H7 (cell line): ENCODE results near the gene PRKN. TPM values are rescaled to one million over a fixed set of nuclear protein-coding genes. Genes with fewer than 3 reads are reported as not detected.
"Not testable (repeated sequence)": the region's sequence is repeated elsewhere in the genome, so short reads cannot be mapped to it uniquely, and the experiment has no call there.

Source experiments
- DNase-seq: peaks from one replicate; pipeline ENCODE4 v3.0.0; 2012
- H3K27me3 ChIP-seq: 2 replicates; pipeline ENCODE4 v1.6.0; 2011; ENCODE audit warnings: mild to moderate bottlenecking, low read length; ENCODE audit not compliant: control insufficient read depth, insufficient read depth
- H3K36me3 ChIP-seq: replicated peaks from 2 replicates; pipeline ENCODE4 v1.5.1; 2011; ENCODE audit warnings: low read length; ENCODE audit not compliant: control insufficient read depth, insufficient read depth
- H3K4me3 ChIP-seq: 2 replicates; pipeline ENCODE4 v1.5.1; 2011; ENCODE audit warnings: low read depth, mild to moderate bottlenecking, control low read depth, low read length, moderate library complexity; ENCODE audit not compliant: insufficient read depth
- total RNA-seq: library from RNA; depleted of rRNA; stranded (reverse); fragments of >200 nt; shearing (Covaris generic); gene quantifications from 2 replicates; pipeline ENCODE4 v1.2.3, GENCODE V29; 2014

Gene PRKN
- total RNA-seq, 1 experiment from 2014 or later: 0.90 TPM

GRCh38 chr6:161353208-161353613 is 1374.4 kb downstream of the PRKN start:
- peak; percentile 77 for DNase-seq
- Histone ChIP-seq H3K4me3 (no peak overlapping the region), H3K27me3 (no peaks in the 10 kb centered on the region), H3K36me3 (no peaks in the 10 kb centered on the region)

- Histone ChIP-seq H3K27me3 (no peaks in the 10 kb centered on the region), H3K4me3 (no peak overlapping the region), H3K36me3 (no peaks in the 10 kb centered on the region)
- no peak for DNase-seq
Measured at GRCh38 chr6:161351858-161352257, 1375.7 kb downstream of the PRKN start.

- peak; percentile 49 for DNase-seq
- Histone ChIP-seq H3K36me3 (no peaks in the 10 kb centered on the region), H3K4me3 (no peak overlapping the region), H3K27me3 (no peaks in the 10 kb centered on the region)
Measured at GRCh38 chr6:161349886-161350285, 1377.7 kb downstream of the PRKN start.

GRCh38 chr6:161348628-161348994 is 1379.0 kb downstream of the PRKN start:
- no peak overlapping the region for H3K4me3 ChIP-seq
- DNase-seq: no peak
- no peaks in the 10 kb centered on the region for H3K36me3 ChIP-seq
- no peaks in the 10 kb centered on the region for H3K27me3 ChIP-seq

GRCh38 chr6:161347988-161348627 is 1379.5 kb downstream of the PRKN start:
- Histone ChIP-seq H3K27me3 (no peaks in the 10 kb centered on the region), H3K4me3 (no peak overlapping the region), H3K36me3 (no peaks in the 10 kb centered on the region)
- no peak for DNase-seq

GRCh38 chr6:161347125-161347524 is 1380.4 kb downstream of the PRKN start:
- no peaks in the 10 kb centered on the region for H3K27me3 ChIP-seq
- no peaks in the 10 kb centered on the region for H3K36me3 ChIP-seq
- no peak overlapping the region for H3K4me3 ChIP-seq
- DNase-seq: no peak

- no peaks in the 10 kb centered on the region for H3K27me3 ChIP-seq
- H3K4me3 ChIP-seq: no peak overlapping the region
- H3K36me3 ChIP-seq: no peaks in the 10 kb centered on the region
- DNase-seq: no peak
Measured at GRCh38 chr6:161346717-161347116, 1380.8 kb downstream of the PRKN start.

- Histone ChIP-seq H3K4me3 (no peak overlapping the region), H3K36me3 (no peaks in the 10 kb centered on the region), H3K27me3 (no peaks in the 10 kb centered on the region)
- no peak for DNase-seq
Measured at GRCh38 chr6:161344626-161345025, 1382.9 kb downstream of the PRKN start.

- no peak for DNase-seq
- H3K36me3 ChIP-seq: no peaks in the 10 kb centered on the region
- H3K4me3 ChIP-seq: no peak overlapping the region
- no peaks in the 10 kb centered on the region for H3K27me3 ChIP-seq
Measured at GRCh38 chr6:161342039-161342438, 1385.5 kb downstream of the PRKN start.

- no peaks in the 10 kb centered on the region for H3K27me3 ChIP-seq
- H3K36me3 ChIP-seq: no peaks in the 10 kb centered on the region
- H3K4me3 ChIP-seq: no peak overlapping the region
- DNase-seq: no peak
Measured at GRCh38 chr6:161341638-161342037, 1385.9 kb downstream of the PRKN start.

- no peak overlapping the region for H3K4me3 ChIP-seq
- H3K36me3 ChIP-seq: no peaks in the 10 kb centered on the region
- no peaks in the 10 kb centered on the region for H3K27me3 ChIP-seq
- no peak for DNase-seq
Measured at GRCh38 chr6:161338015-161338414, 1389.6 kb downstream of the PRKN start.

- no peak for DNase-seq
- Histone ChIP-seq H3K4me3 (no peak overlapping the region), H3K27me3 (no peaks in the 10 kb centered on the region), H3K36me3 (no peaks in the 10 kb centered on the region)
Measured at GRCh38 chr6:161336479-161336878, 1391.1 kb downstream of the PRKN start.

GRCh38 chr6:161333410-161333809 is 1394.2 kb downstream of the PRKN start:
- H3K27me3 ChIP-seq: no peaks in the 10 kb centered on the region
- H3K4me3 ChIP-seq: no peak overlapping the region
- DNase-seq: no peak
- H3K36me3 ChIP-seq: no peaks in the 10 kb centered on the region

GRCh38 chr6:161331402-161332081 is 1396.0 kb downstream of the PRKN start:
- DNase-seq, H3K27me3 ChIP-seq, H3K36me3 ChIP-seq, H3K4me3 ChIP-seq: not testable (repeated sequence)

GRCh38 chr6:161327360-161327953 is 1400.1 kb downstream of the PRKN start:
- DNase-seq: no peak
- Histone ChIP-seq H3K4me3 (no peak overlapping the region), H3K36me3 (no peaks in the 10 kb centered on the region), H3K27me3 (no peaks in the 10 kb centered on the region)
